GM12878 (cell line): ENCODE data around the gene FCER1G. TPM values are rescaled to one million over a fixed set of nuclear protein-coding genes. Genes with fewer than 3 reads are reported as not detected.
A peak's percentile ranks its signal among the peaks of the same experiment; 100 is the strongest.

ENCODE experiments used
- ATAC-seq: fragments of 200-7000 bp; cut with Tn5 transposase; 3 replicates; pipeline ENCODE4 v1.9.1; 2020; ENCODE audit warnings: mild to moderate bottlenecking, moderate library complexity
- BruUV-seq: library from RNA; stranded (reverse); fragments of 400-500 nt; replicated peaks from 2 replicates; lab custom pipeline; 2021; lab: Mats Ljungman, UMichigan
- CTCF ChIA-PET: fragments of 300-600 bp; sonication (Branson Sonifier 250); formaldehyde crosslinking; extraction: SDS; loops from one replicate; lab custom pipeline; 2021; ENCODE audit warnings: inconsistent platforms; lab: Yijun Ruan, JAX
- POLR2A ChIA-PET: fragments of 350-600 bp; formaldehyde crosslinking; extraction: SDS; loops from one replicate; lab custom pipeline; 2021; ENCODE audit warnings: inconsistent platforms; lab: Charles Lee
- RAD21 ChIA-PET: fragments of 300-600 bp; sonication (Branson Sonifier 250); formaldehyde crosslinking; loops from one replicate; lab custom pipeline; 2023; ENCODE audit warnings: antibody characterized with exemption; ENCODE audit not compliant: unreplicated experiment; lab: Charles Lee
- SMC1A ChIA-PET: fragments of 300-600 bp; sonication (Branson Sonifier 250); formaldehyde crosslinking; loops from one replicate; lab custom pipeline; 2023; ENCODE audit not compliant: unreplicated experiment, uncharacterized antibody; lab: Charles Lee
- DNase-seq: peaks from one replicate; pipeline ENCODE4 v3.0.0-alpha.2; 2011; ENCODE audit warnings: low read depth, low spot score
- FAIRE-seq: peaks from 3 replicates; lab custom pipeline; 2011; peaks lifted over from hg19 to GRCh38; lab: Jason Lieb, UNC
- H2AFZ ChIP-seq: 2 replicates; pipeline ENCODE4 v1.6.0; 2011; ENCODE audit warnings: low read depth, low read length, control low read depth; ENCODE audit not compliant: control insufficient read depth
- H3K27ac ChIP-seq: 2 replicates; pipeline ENCODE4 v1.5.1; 2011; ENCODE audit warnings: control low read depth; ENCODE audit not compliant: control insufficient read depth, insufficient read depth
- H3K27me3 ChIP-seq, 2 experiments: replicated peaks in 1 of 2; 2 replicates each; pipeline versions ENCODE4 v1.6.0 to v1.6.1; 2011; ENCODE audit warnings: low read length in 1 of 2; ENCODE audit not compliant: control insufficient read depth in 2 of 2, insufficient read depth in 2 of 2
- H3K36me3 ChIP-seq, 2 experiments: 2 replicates each; pipeline ENCODE4 v1.5.1; 2011; ENCODE audit warnings: low read length in 1 of 2; ENCODE audit not compliant: control insufficient read depth in 2 of 2, insufficient read depth in 2 of 2
- H3K4me1 ChIP-seq: 2 replicates; pipeline ENCODE4 v1.6.1; 2011; ENCODE audit warnings: mild to moderate bottlenecking, low read length, moderate library complexity, mixed read lengths; ENCODE audit not compliant: control insufficient read depth, insufficient read depth
- H3K4me2 ChIP-seq: 2 replicates; pipeline ENCODE4 v1.6.0; 2011; ENCODE audit warnings: control low read depth; ENCODE audit not compliant: control insufficient read depth, insufficient read depth
- H3K4me3 ChIP-seq: fragments of 200-600 bp; sonication (generic); 2 replicates; pipeline ENCODE4 v1.5.1; 2016
- H3K79me2 ChIP-seq: 2 replicates; pipeline ENCODE4 v1.6.0; 2011; ENCODE audit warnings: low read length; ENCODE audit not compliant: control insufficient read depth, insufficient read depth
- H3K9ac ChIP-seq: 2 replicates; pipeline ENCODE4 v1.8.0; 2011; ENCODE audit warnings: low read length, control low read depth, mixed read lengths; ENCODE audit not compliant: control insufficient read depth, insufficient read depth
- H3K9me3 ChIP-seq: replicated peaks from 3 replicates; pipeline ENCODE4 v1.5.1; 2011; ENCODE audit warnings: mild to moderate bottlenecking, low read length; ENCODE audit not compliant: control insufficient read depth, insufficient read depth
- H4K20me1 ChIP-seq: 2 replicates; pipeline ENCODE4 v1.6.0; 2011; ENCODE audit not compliant: control insufficient read depth, insufficient read depth
- GABPA ChIP-seq: IDR thresholded peaks from 2 replicates; pipeline ENCODE4 v1.6.1; 2014; ENCODE audit warnings: antibody characterized with exemption, low read depth, mild to moderate bottlenecking, inconsistent platforms
- MTA2 ChIP-seq: fragments of 450-650 bp; IDR thresholded peaks from 2 replicates; pipeline ENCODE4 v1.6.1; 2016; ENCODE audit warnings: low read depth, mild to moderate bottlenecking, moderate library complexity
- MXI1 ChIP-seq: fragments of 150-350 bp; IDR thresholded peaks from 2 replicates; pipeline ENCODE4 v1.6.1; 2011; ENCODE audit warnings: low read depth, mild to moderate bottlenecking, inconsistent platforms, low read length, improper control_type of control experiment
- RCOR1 ChIP-seq: conservative IDR thresholded peaks from 2 replicates; pipeline ENCODE4 v1.6.1; 2012; ENCODE audit warnings: low read depth, low read length, improper control_type of control experiment
- SIN3A ChIP-seq: IDR thresholded peaks from 2 replicates; pipeline ENCODE4 v1.6.1; 2012; ENCODE audit warnings: low read depth, low read length, improper control_type of control experiment
- SRF ChIP-seq, 2 experiments: IDR thresholded peaks; 2 replicates each; pipeline ENCODE4 v1.6.1; 2011; ENCODE audit warnings: low read depth in 2 of 2, low read length in 2 of 2, mild to moderate bottlenecking in 1 of 2, moderate library complexity in 1 of 2
- STAT3 ChIP-seq: IDR thresholded peaks from 2 replicates; pipeline ENCODE4 v1.6.1; 2011; ENCODE audit warnings: low read depth, low read length, improper control_type of control experiment
- ZBED1 ChIP-seq: IDR thresholded peaks from 2 replicates; pipeline ENCODE4 v1.6.1; 2016; ENCODE audit warnings: borderline replicate concordance
- WGBS: methylation state at CpG from one replicate; pipeline ENCODE4 v1.1.6; 2016; ENCODE audit warnings: low lambda C conversion rate; ENCODE audit not compliant: insufficient replicate concordance, insufficient coverage; ENCODE audit errors: missing lambda C conversion rate; 5-methylcytosine and 5-hydroxymethylcytosine counted together
- in situ Hi-C: fragments of 300-500 bp; cut with MboI; formaldehyde crosslinking; loops from 9 replicates; pipeline ENCODE4 v1.14.3; 2018; ENCODE audit warnings: mixed read lengths
- intact Hi-C: fragments of 100-400 bp; cut with micrococcal nuclease; formaldehyde crosslinking; loops from one replicate; pipeline ENCODE4 v1.14.2; 2022; ENCODE audit not compliant: unreplicated experiment
- polyA plus RNA-seq, 11 experiments: library from polyadenylated mRNA; depleted of rRNA in 4 of 11; unstranded in 6 of 11; stranded (reverse) in 5 of 11; fragments of >200 nt; fragmentation: Nextera tagmentation in 4 of 11; fragmentation: Illumina TruSeq in 1 of 11; extraction: Ambion mirVana in 4 of 11; extraction: Trizol in 1 of 11; gene quantifications; 1 replicate in 1 of 11; 2 replicates in 10 of 11; pipeline versions ENCODE4 v1.2.1 to v1.2.3, GENCODE V29; 2011 to 2016; ENCODE audit warnings: inconsistent platforms in 2 of 11, missing spikeins in 2 of 11, low read depth in 1 of 11
- total RNA-seq, 4 experiments: library from RNA; depleted of rRNA in 3 of 4; stranded (reverse); fragments of >200 nt in 3 of 4; fragmentation: Illumina TruSeq in 1 of 4; extraction: Trizol in 1 of 4; gene quantifications; 2 replicates each; pipeline versions ENCODE4 v1.2.1 to v1.2.3, GENCODE V29; 2013 to 2021
- TF ChIP-seq, protein P1 (sequence below): fragments of 450-650 bp; formaldehyde crosslinking; IDR thresholded peaks from 2 replicates; pipeline ENCODE4 v1.5.0; 2022; ENCODE audit warnings: mild to moderate bottlenecking, missing genetic modification characterization
- TF ChIP-seq, protein P2 (sequence below): IDR thresholded peaks from 2 replicates; pipeline ENCODE4 v1.6.1; 2012; ENCODE audit warnings: low read depth, low read length, improper control_type of control experiment
- TF ChIP-seq, protein P3 (sequence below): fragments of 450-650 bp; IDR thresholded peaks from 2 replicates; pipeline ENCODE4 v1.6.1; 2017; ENCODE audit warnings: mild to moderate bottlenecking, low read depth, inconsistent platforms; ENCODE audit not compliant: poor library complexity, severe bottlenecking

Gene FCER1G
- total and polyA plus RNA-seq, 10 of the 15 experiments (the other 5 are each of a cell fraction or from before 2014, with no cell fraction given) = 0.40 to 1.9 (median 0.89) TPM

GRCh38 chr1:161200992-161201835, 13.9 kb upstream of the FCER1G start (continued):
- TF ChIP-seq, protein P1, sequence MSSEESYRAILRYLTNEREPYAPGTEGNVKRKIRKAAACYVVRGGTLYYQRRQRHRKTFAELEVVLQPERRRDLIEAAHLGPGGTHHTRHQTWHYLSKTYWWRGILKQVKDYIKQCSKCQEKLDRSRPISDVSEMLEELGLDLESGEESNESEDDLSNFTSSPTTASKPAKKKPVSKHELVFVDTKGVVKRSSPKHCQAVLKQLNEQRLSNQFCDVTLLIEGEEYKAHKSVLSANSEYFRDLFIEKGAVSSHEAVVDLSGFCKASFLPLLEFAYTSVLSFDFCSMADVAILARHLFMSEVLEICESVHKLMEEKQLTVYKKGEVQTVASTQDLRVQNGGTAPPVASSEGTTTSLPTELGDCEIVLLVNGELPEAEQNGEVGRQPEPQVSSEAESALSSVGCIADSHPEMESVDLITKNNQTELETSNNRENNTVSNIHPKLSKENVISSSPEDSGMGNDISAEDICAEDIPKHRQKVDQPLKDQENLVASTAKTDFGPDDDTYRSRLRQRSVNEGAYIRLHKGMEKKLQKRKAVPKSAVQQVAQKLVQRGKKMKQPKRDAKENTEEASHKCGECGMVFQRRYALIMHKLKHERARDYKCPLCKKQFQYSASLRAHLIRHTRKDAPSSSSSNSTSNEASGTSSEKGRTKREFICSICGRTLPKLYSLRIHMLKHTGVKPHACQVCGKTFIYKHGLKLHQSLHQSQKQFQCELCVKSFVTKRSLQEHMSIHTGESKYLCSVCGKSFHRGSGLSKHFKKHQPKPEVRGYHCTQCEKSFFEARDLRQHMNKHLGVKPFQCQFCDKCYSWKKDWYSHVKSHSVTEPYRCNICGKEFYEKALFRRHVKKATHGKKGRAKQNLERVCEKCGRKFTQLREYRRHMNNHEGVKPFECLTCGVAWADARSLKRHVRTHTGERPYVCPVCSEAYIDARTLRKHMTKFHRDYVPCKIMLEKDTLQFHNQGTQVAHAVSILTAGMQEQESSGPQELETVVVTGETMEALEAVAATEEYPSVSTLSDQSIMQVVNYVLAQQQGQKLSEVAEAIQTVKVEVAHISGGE (CRISPR knock-in tag) = no peak
- TF ChIP-seq SIN3A = no peak

GRCh38 chr1:161201836-161202712, 13.0 kb upstream of the FCER1G start, which contains the start of gene NDUFS2:
NDUFS2 (plus strand) TSS chr1:161202367; CDS start chr1:161202386, 19 bp downstream.
- WGBS = 7% methylated on average over 53 of the region's 53 CpGs
- peaks cover 21% of the 10 kb centered on the region for H3K4me1 ChIP-seq
- ChIA-PET SMC1A (interaction anchor here (0.6 to 8.1 kb wide), 21 partner anchors 9 to 189 kb away, joined by 3 to 66 read pairs (median 4); partner anchors contain the start of genes CFAP126, PPOX, SDHC and TOMM40L), CTCF (interaction anchor here (0.7 to 13.6 kb wide), 17 partner anchors 9 to 226 kb away, joined by 3 to 385 read pairs (median 6); partner anchors contain the start of genes APOA2, FCER1G, PPOX and TOMM40L), RAD21 (interaction anchor here (0.8 to 6.6 kb wide), 10 partner anchors 11 to 181 kb away, joined by 3 to 72 read pairs (median 6); partner anchors contain the start of genes CFAP126, PPOX and TOMM40L), POLR2A (interaction anchor here (0.5 to 3.0 kb wide), 17 partner anchors 8 to 192 kb away, joined by 3 to 24 read pairs (median 5); partner anchors contain the start of genes B4GALT3, CFAP126, FCER1G and PPOX)
- H3K4me2 ChIP-seq = peak within 1 kb of the TSS; percentile 96
- ATAC-seq = peak; percentile 99
- H4K20me1 ChIP-seq = no peaks in the 10 kb centered on the region
- peak within 1 kb of the TSS; percentile 86 for H3K27ac ChIP-seq
- H3K4me3 ChIP-seq = peak within 1 kb of the TSS; percentile 95
- peak within 1 kb of the TSS; percentile 94 for H3K9ac ChIP-seq
- H3K36me3 ChIP-seq = peaks cover 0 to 8% of the 10 kb centered on the region in 2 experiments; a peak in 1 of 4 replicates
- FAIRE-seq = peak; percentile 99
- intact Hi-C loops (loop anchor here (2.0 kb wide), 1 partner anchor 23 kb away; no protein-coding TSS in a partner anchor), in situ Hi-C loops (no loop called here)
- DNase-seq = peak; percentile 94
- H3K27me3 ChIP-seq = no peaks in the 10 kb centered on the region
- H3K79me2 ChIP-seq = peaks cover 20% of the 10 kb centered on the region
- peak within 1 kb of the TSS; percentile 99 for H2AFZ ChIP-seq
- no TSS peak for BruUV-seq
- H3K9me3 ChIP-seq = no peaks in the 10 kb centered on the region
- TF ChIP-seq GABPA (peak; percentile 94), MTA2 (peak; percentile 58), STAT3 (no peak), RCOR1 (0 out of 2 replicates have a peak, but pooled peaks have one; percentile 55), SRF (IDR thresholded peaks at IDR 0.05; ENCODE audit: low read depth in 2 of 2, low read length in 2 of 2) (0 out of 4 replicates have a peak, but pooled peaks of 1 of the 2 experiments have one; percentile 60), ZBED1 (no peak), MXI1 (peak; percentile 53; the same call in 1 of the 2 replicates)
- TF ChIP-seq, protein P2, sequence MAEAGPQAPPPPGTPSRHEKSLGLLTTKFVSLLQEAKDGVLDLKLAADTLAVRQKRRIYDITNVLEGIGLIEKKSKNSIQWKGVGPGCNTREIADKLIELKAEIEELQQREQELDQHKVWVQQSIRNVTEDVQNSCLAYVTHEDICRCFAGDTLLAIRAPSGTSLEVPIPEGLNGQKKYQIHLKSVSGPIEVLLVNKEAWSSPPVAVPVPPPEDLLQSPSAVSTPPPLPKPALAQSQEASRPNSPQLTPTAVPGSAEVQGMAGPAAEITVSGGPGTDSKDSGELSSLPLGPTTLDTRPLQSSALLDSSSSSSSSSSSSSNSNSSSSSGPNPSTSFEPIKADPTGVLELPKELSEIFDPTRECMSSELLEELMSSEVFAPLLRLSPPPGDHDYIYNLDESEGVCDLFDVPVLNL = no peak
- TF ChIP-seq, protein P3, sequence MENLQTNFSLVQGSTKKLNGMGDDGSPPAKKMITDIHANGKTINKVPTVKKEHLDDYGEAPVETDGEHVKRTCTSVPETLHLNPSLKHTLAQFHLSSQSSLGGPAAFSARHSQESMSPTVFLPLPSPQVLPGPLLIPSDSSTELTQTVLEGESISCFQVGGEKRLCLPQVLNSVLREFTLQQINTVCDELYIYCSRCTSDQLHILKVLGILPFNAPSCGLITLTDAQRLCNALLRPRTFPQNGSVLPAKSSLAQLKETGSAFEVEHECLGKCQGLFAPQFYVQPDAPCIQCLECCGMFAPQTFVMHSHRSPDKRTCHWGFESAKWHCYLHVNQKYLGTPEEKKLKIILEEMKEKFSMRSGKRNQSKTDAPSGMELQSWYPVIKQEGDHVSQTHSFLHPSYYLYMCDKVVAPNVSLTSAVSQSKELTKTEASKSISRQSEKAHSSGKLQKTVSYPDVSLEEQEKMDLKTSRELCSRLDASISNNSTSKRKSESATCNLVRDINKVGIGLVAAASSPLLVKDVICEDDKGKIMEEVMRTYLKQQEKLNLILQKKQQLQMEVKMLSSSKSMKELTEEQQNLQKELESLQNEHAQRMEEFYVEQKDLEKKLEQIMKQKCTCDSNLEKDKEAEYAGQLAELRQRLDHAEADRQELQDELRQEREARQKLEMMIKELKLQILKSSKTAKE = no peak
